Right renal cortex interstitium (tissue), 3 donors: Measurements from ENCODE around the gene MRPL19. TPM values are rescaled to one million over a fixed set of nuclear protein-coding genes. Genes with fewer than 3 reads are reported as not detected.

ENCODE experiments used
- DNase-seq, 3 donors: peaks; one replicate each; pipeline ENCODE4 v3.0.0-alpha.2; 2013; ENCODE audit warnings: low read depth in 3 of 3, low spot score in 2 of 3
- polyA plus RNA-seq, 3 donors: library from polyadenylated mRNA; unstranded; fragments of 120-200 nt; gene quantifications; one replicate each; pipeline ENCODE4 v1.2.1, GENCODE V29; 2013; ENCODE audit not compliant: insufficient read length in 3 of 3

MRPL19 gene
- polyA plus RNA-seq, 3 donors: 65.6 to 77.9 (median 67.6) TPM

- DNase-seq: no peak
These were observed 32.4 kb upstream of the MRPL19 start for GRCh38 chr2:75614162-75614651.

- no peak for DNase-seq
These were observed 30.2 kb upstream of the MRPL19 start for GRCh38 chr2:75616406-75616805.

GRCh38 chr2:75616933-75617332, 29.6 kb upstream of the MRPL19 start:
- DNase-seq: no peak

GRCh38 chr2:75619956-75620740, 26.4 kb upstream of the MRPL19 start:
- DNase-seq: no peak

- no peak for DNase-seq
These were observed 25.4 kb upstream of the MRPL19 start for GRCh38 chr2:75621228-75621627.

- DNase-seq: no peak
These were observed 24.1 kb upstream of the MRPL19 start for GRCh38 chr2:75622500-75622899.

GRCh38 chr2:75622929-75623328, 23.7 kb upstream of the MRPL19 start:
- no peak for DNase-seq

- peak in 1 of 3 donors; percentile 66 for DNase-seq
These were observed 18.6 kb upstream of the MRPL19 start for GRCh38 chr2:75627902-75628504.

GRCh38 chr2:75632091-75632701, 14.4 kb upstream of the MRPL19 start:
- DNase-seq: no peak

GRCh38 chr2:75632813-75633212, 13.8 kb upstream of the MRPL19 start:
- no peak for DNase-seq

- no peak for DNase-seq
These were observed 13.0 kb upstream of the MRPL19 start for GRCh38 chr2:75633620-75634019.

- no peak for DNase-seq
These were observed 11.6 kb upstream of the MRPL19 start for GRCh38 chr2:75634945-75635344.

GRCh38 chr2:75637568-75637967, 9.0 kb upstream of the MRPL19 start:
- no peak for DNase-seq

GRCh38 chr2:75640621-75641121, 5.9 kb upstream of the MRPL19 start:
- DNase-seq: peak; percentile 30 to 48 (median 41)

- no peak for DNase-seq
These were observed 5.0 kb upstream of the MRPL19 start for GRCh38 chr2:75641587-75641986.

- DNase-seq: no peak
These were observed 2.6 kb upstream of the MRPL19 start for GRCh38 chr2:75643980-75644379.

GRCh38 chr2:75645643-75646042, 940 bp upstream of the MRPL19 start:
- no peak for DNase-seq

GRCh38 chr2:75646090-75646582, 447 bp upstream of the MRPL19 start:
- no peak for DNase-seq

- no peak for DNase-seq
These were observed 1.2 kb downstream of the MRPL19 start for GRCh38 chr2:75647771-75648170.

- DNase-seq: no peak
These were observed 7.4 kb downstream of the MRPL19 start for GRCh38 chr2:75654012-75654411.

GRCh38 chr2:75655861-75656260, 9.3 kb downstream of the MRPL19 start:
- DNase-seq: no peak
